ENCODE data around the gene FCRL6.

FCRL6 gene

GRCh38 chr1:159802111-159802510 lies at the start of gene FCRL6:
FCRL6 (plus strand) TSS chr1:159802360; CDS start chr1:159802425, 65 bp downstream.
- no peak for DNase-seq

GRCh38 chr1:159753386-159753785 lies 48.8 kb upstream of the FCRL6 start:
- DNase-seq, result no peak

DNA sequence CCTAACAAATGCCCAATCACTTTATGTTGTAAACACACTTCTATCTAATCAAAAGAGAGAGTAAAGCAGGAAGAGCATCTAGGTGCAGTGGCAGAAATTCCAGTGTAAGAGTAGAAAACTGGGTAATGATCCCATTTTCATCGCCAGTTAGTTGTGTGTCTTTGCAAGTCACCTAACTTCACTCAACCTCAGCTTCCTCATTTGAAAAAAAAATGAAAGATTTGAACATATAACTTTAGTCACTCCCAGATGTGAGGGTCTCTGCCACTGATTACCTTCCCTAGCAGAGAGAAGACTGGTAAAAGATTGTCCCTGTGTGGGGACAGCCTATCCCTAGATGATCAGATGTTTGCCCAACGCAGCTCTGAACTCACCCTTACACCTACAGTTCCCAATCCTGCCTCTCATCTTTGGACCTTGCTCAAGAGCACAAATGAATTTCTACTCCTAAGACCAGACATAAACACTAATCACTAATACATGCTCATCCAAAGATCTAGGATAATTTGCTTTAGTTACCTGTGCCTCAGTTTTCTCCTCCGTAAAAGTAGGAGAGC lies 46.6 kb upstream of the FCRL6 start:
- no peak for DNase-seq

DNA sequence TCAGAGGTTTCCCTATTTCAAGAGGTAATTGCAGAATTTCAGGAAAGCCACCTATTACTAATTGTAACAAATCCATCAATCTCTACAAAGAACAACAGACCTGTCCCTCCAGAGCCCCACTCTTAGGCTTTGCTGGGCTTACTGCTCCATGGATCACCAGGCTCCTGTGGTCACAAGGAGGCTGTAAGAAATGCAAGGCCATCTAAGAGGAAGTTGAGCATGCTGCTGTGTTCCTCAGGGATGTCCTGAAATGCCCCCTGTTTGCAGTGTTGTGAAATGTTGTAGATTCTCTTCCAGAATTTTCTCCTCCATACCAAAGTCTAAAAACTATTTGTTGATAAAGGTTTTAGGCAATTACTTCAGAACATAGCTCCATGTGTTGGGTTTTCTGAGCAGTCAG lies 45.8 kb upstream of the FCRL6 start:
- DNase-seq, result no peak

- no peak for DNase-seq
These were observed 38.5 kb upstream of the FCRL6 start for GRCh38 chr1:159763686-159764085.

DNA sequence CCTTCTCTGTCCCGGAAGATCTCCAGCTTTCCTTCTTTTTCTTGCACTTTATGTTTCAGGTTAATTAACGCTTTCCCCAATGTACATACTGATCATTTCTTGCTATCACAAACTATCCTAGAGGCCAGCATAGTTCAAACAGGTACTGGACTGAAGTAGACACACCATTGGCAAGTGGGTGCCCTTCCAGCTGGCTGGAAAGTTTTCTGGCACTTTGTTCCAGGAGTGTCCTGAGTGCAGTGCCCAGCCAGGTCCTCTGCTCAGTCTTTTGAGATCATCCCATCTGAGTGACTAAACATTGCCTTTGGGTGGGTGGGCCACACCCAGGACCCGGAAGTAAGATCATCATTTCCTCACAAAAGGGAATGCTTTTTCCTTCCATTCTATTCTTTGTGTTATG lies 36.4 kb upstream of the FCRL6 start:
- DNase-seq, result no peak

DNA sequence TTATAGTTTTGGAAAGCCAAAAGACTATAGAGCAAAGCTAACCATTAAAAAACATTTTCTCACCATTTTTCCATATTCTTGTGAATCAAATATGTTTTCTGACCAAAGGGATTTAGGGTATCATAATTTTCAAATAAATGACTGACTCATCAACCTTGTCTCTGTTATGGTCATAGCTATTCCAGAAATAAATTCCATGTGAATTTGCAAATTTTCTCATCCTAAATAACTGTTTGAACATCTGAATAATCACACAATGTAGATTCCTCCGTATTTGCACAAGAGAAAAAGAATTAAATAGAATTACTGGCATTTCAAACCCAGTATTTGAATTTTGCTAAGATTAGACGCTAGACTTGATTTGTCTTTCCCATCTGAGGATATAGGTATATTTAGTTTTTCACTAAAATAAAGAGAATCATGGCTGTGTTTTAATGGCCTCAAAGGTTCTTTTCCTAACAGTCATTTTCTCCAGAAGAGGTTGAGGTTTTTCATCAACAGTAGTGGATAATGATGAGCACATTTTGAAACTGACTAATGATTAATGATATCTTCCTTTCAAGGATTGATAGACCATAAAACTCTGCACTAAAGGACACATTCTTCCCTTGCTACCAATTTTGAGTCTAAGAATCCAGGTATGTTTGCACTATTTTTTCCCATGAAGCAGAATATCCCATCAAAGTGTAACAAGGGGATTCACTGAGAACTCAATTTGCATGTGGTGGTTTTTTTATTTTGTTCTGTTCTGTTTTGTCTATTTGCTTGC lies 30.8 kb upstream of the FCRL6 start:
- no peak for DNase-seq

GRCh38 chr1:159774465-159774864 lies 27.7 kb upstream of the FCRL6 start:
- no peak for DNase-seq

- DNase-seq, result no peak
These were observed 26.4 kb upstream of the FCRL6 start for GRCh38 chr1:159775716-159776115.

DNA sequence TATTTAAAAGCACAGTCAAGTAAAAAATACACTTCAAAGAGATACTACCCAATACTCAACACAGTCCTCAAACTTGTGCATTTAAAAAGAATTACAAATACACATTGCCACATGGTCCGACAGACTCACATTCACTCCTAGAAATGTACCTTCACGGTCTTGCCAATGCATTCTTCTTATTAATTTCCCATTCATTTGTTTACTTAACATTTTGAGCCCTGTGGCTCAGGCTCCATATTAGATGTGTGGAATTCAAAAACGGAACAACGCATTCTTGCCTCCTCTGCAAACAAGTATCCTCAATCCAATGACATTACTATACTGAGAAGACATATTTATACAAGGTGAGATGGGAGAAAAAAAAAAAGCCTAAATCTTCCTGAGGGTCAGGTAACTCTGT lies 23.9 kb upstream of the FCRL6 start:
- DNase-seq, result no peak

DNA sequence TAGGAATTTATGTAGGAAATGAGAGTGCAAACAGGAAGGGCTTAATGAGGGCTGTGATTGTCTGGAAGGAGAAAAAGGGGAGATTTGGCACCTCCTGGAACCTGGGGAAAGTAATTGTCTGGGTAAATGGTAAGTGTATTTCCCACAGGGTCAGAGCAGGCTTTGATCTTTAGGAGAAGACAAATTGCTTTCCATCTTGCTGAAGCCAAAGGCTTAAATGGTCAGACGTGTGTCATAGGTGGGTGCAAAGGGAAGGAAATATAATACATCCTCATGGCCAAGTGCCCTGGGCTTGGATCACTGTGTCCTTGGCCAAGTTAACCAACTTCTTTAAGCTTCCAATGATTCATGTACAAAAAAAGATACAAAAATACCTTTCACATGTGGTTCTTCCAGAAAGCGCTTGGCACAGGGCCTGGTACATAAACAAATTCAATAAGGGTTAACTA lies 22.7 kb upstream of the FCRL6 start:
- no peak for DNase-seq

GRCh38 chr1:159780583-159781582 lies 21.3 kb upstream of the FCRL6 start, which contains the start of gene DUSP23:
DUSP23 (plus strand) TSS chr1:159780962; CDS start chr1:159781101, 139 bp downstream.
- peak; percentile 91 to 92 for DNase-seq

GRCh38 chr1:159781992-159782391 lies 20.2 kb upstream of the FCRL6 start:
- no peak for DNase-seq

DNA sequence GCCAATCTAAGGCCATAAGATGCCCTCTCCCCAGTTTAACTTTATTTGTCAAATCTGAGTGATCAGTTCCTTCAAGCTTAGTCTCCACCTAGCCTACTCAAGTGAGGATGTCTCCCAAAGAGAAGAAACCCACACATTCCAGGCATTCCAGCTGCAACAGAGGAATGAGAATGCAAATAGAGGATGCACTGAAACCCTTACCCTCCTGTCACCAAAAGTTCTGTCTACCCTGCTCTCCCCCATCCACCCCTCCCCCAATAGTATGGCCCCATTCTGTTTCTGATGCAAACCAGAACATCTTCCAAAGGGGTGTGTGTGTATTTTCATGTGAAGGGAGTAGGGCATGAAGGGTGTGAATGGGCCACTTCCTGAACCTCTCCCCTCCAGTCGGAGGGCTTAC lies 18.4 kb upstream of the FCRL6 start:
- no peak for DNase-seq

- DNase-seq, result no peak
These were observed 15.7 kb upstream of the FCRL6 start for GRCh38 chr1:159786465-159786864.

DNA sequence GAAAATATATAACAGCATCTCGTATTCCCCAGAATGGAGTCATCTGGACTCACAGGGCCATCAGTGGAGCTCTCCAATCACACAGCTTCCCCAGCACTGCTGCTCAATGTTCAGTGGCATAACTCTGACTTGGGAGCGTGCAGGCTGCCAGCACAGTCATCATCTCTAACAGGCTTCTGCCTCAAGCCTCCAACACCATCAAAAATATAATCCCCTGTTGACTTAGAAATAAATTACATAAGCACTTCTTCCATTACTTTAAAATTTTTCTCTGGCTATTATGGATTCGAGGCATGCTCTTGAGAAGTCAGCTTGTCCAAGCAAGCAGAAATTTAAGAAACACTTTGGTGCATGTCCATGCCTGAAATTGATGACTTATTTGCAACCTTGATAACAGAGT lies 15.2 kb upstream of the FCRL6 start:
- DNase-seq, result no peak

- peak in 1 of 2 experiments; percentile 17 for DNase-seq
These were observed 11.8 kb upstream of the FCRL6 start for GRCh38 chr1:159790237-159790917.

DNA sequence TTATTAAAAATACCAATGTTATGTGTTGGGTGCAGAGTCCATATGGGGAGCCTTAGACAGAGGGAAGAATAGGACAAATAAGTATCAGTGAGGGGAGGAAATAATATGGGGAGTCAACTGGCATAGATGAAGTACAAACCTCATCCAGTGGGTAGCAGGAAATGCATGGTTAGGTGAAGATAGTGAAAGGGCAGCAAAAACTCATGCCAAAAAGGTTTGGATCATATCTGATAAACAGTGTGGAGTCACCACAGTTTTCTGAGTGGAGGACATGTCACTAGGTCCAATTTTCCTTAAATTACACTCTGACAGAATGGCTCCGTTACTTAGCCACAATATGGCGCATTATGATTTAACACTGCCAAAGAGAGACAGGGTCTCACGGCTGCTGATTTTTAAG lies 11.1 kb upstream of the FCRL6 start:
- no peak for DNase-seq

DNA sequence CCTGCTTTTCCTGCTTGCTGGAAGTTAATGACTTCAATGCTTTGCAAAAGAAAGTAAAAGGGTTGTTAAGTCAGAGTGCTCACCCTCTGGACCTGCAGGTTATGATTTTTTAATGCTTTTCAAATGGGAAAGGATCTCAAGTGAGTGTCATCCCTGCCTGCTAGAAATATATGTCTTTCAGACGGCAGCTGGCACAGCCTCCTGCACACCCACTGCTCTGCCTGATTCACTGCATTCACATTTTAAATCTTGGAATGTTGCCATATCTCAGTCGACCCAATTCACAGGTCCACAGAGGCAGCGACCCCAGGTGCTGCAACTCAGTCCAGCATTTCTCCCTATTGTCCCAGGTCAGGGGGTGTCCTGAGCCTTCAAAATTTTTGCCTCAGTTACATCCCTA lies 10.7 kb upstream of the FCRL6 start:
- DNase-seq, result no peak

DNA sequence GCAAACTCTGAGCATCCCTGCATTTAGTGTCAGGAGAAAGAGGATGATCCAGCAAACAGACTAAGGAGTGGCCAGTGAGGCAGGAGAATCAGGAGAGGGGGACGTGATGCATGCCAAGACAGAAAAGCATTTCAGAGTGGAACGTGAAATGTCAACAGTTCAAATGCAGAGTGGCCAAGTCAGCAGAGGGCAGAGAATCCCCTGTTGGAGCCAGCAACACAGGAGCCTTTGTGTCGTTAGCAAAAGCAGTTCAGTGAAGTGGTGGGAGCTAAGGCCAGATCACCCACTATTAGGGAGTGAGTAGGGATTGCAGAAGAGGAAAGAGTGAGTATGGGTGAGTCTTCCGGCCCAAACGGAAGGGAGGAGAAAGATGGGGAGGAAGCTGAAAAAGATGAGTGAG lies 6.6 kb upstream of the FCRL6 start:
- no peak for DNase-seq

DNA sequence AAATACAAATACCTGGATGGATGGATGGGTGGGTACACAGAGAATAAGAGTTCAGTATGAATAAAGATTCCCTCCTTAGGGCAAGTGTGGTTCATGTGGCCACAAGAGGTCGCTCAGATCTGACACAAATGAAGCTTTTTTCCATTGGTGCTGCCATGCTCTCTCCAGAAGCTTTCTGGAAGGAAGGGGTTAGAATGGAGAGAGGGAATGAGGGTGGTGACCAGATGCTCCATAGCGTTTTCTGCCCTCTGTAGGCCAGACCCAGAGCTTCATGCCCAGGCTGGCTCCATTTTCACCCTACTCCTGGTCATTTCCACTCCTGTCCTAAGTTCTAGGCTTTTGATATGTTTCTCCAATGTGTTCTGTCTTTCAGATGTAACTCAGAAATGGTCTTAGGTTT lies 3.3 kb upstream of the FCRL6 start:
- peak; percentile 69 to 81 for DNase-seq

DNA sequence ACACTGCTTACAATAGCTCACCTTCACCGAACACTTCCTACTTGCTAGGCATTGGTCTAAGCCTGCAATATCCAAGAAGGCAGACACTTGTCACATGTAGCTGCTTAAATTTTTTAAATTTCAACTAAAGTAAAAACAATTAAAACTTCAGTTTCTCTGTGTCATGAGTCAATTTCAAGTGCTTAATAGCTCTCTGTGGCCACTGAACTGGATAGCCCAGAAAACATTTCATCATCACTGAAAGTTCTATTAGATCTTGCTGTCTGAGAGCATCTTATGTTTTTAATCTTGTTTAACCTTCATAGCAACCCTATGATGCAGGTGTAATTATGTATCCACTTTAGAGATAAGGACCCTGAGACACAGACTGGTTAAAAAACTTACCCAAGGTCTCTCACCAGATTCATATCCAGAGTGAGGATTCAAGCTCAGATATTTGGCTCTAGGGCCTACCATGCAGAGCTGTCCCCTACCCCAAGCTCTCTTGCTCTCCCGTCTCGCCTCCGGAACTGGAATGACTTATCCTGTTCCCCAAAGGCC lies 2.6 kb upstream of the FCRL6 start:
- no peak for DNase-seq

Measured in NCI-H1930 (cell line).